ENCODE measurements around the gene ESR1. TPM values are rescaled to one million over a fixed set of nuclear protein-coding genes. Genes with fewer than 3 reads are reported as not detected.

ESR1 gene
- total RNA-seq, 1 experiment from 2014 or later, result 4.1 TPM

DNA sequence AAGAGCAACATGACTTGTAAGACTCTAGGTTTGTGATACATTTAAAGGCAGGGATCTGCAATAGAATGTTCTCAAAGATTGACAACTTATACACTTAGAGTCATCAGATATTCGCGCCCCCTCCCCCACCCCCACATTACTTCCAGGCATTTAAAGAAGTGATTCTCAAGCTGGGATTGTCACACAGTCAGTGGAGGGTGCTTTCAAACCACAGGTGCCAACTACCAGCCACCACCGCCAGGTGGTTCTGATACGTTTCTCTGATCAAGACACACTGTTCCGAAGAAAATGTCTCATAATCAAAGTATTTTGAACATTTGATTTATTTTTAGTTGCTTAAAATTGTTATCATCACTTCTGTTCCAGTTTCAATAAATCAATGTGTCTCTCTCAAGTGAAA is 357.5 kb downstream of the ESR1 start:
- Histone ChIP-seq H3K4me1 (ENCODE audit: low read length) (peaks cover 35% of the 10 kb centered on the region), H4K20me1 (ENCODE audit: insufficient read depth, low read depth, low read length) (no peaks in the 10 kb centered on the region), H3K9ac (ENCODE audit: low read length) (no peak overlapping the region), H3K4me3 (ENCODE audit: low read length) (no peak overlapping the region), H3K4me2 (ENCODE audit: low read depth, low read length, poor library complexity, severe bottlenecking) (no peak overlapping the region), H3K36me3 (ENCODE audit: insufficient read depth, low read length) (peaks cover 19% of the 10 kb centered on the region), H3K9me2 (replicated peaks; ENCODE audit: insufficient read depth, low read length) (no peaks in the 10 kb centered on the region), H3K79me2 (ENCODE audit: low read length) (peaks cover 10% of the 10 kb centered on the region; the same call in 1 of the 2 replicates), H2AFZ (ENCODE audit: low read length) (no peak overlapping the region), H3K27me3 (ENCODE audit: low read length) (no peaks in the 10 kb centered on the region), H3K27ac (ENCODE audit: low read length) (no peak overlapping the region), H3K9me3 (ENCODE audit: low read length) (no peaks in the 10 kb centered on the region)
- DNase-seq, result peak; percentile 56

- H3K4me3 ChIP-seq (ENCODE audit: low read length), result peak overlapping the region; percentile 25
- peak; percentile 65 for DNase-seq
- peaks cover 23% of the 10 kb centered on the region for H3K36me3 ChIP-seq (ENCODE audit: insufficient read depth, low read length)
- H3K27ac ChIP-seq (ENCODE audit: low read length), result peak overlapping the region; percentile 79
- H3K9me3 ChIP-seq (ENCODE audit: low read length), result no peaks in the 10 kb centered on the region
- H3K27me3 ChIP-seq (ENCODE audit: low read length), result no peaks in the 10 kb centered on the region
- H2AFZ ChIP-seq (ENCODE audit: low read length), result peak overlapping the region; percentile 13; the same call in 1 of the 2 replicates
- peak overlapping the region; percentile 62 for H3K4me2 ChIP-seq (ENCODE audit: low read depth, low read length, poor library complexity, severe bottlenecking)
- H3K9ac ChIP-seq (ENCODE audit: low read length), result peak overlapping the region; percentile 36; the same call in 1 of the 2 replicates
- no peaks in the 10 kb centered on the region for H4K20me1 ChIP-seq (ENCODE audit: insufficient read depth, low read depth, low read length)
- H3K9me2 ChIP-seq (replicated peaks; ENCODE audit: insufficient read depth, low read length), result no peaks in the 10 kb centered on the region
- H3K4me1 ChIP-seq (ENCODE audit: low read length), result peaks cover 47% of the 10 kb centered on the region
- H3K79me2 ChIP-seq (ENCODE audit: low read length), result peaks cover 17% of the 10 kb centered on the region
Measured at GRCh38 chr6:152166497-152166896, 359.0 kb downstream of the ESR1 start.

DNA sequence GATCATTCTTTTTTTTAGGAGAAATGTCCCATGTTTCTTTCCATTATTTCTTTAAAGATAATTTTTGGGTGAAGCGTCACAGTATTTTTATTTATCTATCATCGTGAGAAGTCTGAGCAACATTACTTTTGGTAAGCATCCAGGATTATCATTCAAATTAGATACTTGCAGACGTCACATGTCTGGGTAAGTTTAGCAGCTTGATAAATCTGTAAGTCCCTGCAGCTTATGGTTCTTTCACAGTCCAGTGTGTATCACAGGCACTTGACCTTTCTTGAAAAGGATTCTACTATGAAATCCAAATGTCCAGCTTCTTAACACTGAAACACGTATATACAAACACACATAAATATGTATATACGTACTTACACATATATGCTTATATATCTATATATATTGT is 359.4 kb downstream of the ESR1 start:
- no peaks in the 10 kb centered on the region for H4K20me1 ChIP-seq (ENCODE audit: insufficient read depth, low read depth, low read length)
- no peaks in the 10 kb centered on the region for H3K9me2 ChIP-seq (replicated peaks; ENCODE audit: insufficient read depth, low read length)
- H3K4me1 ChIP-seq (ENCODE audit: low read length), result peaks cover 47% of the 10 kb centered on the region
- peak overlapping the region; percentile 79 for H3K27ac ChIP-seq (ENCODE audit: low read length)
- no peaks in the 10 kb centered on the region for H3K9me3 ChIP-seq (ENCODE audit: low read length)
- peak; percentile 74 for DNase-seq
- peak overlapping the region; percentile 36; the same call in 1 of the 2 replicates for H3K9ac ChIP-seq (ENCODE audit: low read length)
- no peaks in the 10 kb centered on the region for H3K27me3 ChIP-seq (ENCODE audit: low read length)
- H3K4me2 ChIP-seq (ENCODE audit: low read depth, low read length, poor library complexity, severe bottlenecking), result peak overlapping the region; percentile 62
- H3K4me3 ChIP-seq (ENCODE audit: low read length), result peak overlapping the region; percentile 25
- H3K36me3 ChIP-seq (ENCODE audit: insufficient read depth, low read length), result peaks cover 23% of the 10 kb centered on the region
- H3K79me2 ChIP-seq (ENCODE audit: low read length), result peaks cover 17% of the 10 kb centered on the region
- peak overlapping the region; percentile 13; the same call in 1 of the 2 replicates for H2AFZ ChIP-seq (ENCODE audit: low read length)

- H3K4me2 ChIP-seq (ENCODE audit: low read depth, low read length, poor library complexity, severe bottlenecking), result peak overlapping the region; percentile 62
- H3K79me2 ChIP-seq (ENCODE audit: low read length), result peaks cover 17% of the 10 kb centered on the region
- no peaks in the 10 kb centered on the region for H3K9me2 ChIP-seq (replicated peaks; ENCODE audit: insufficient read depth, low read length)
- peak overlapping the region; percentile 79 for H3K27ac ChIP-seq (ENCODE audit: low read length)
- no peaks in the 10 kb centered on the region for H4K20me1 ChIP-seq (ENCODE audit: insufficient read depth, low read depth, low read length)
- H3K9me3 ChIP-seq (ENCODE audit: low read length), result no peaks in the 10 kb centered on the region
- peaks cover 47% of the 10 kb centered on the region for H3K4me1 ChIP-seq (ENCODE audit: low read length)
- H3K9ac ChIP-seq (ENCODE audit: low read length), result peak overlapping the region; percentile 40
- H3K4me3 ChIP-seq (ENCODE audit: low read length), result peak overlapping the region; percentile 24
- peaks cover 20% of the 10 kb centered on the region for H3K36me3 ChIP-seq (ENCODE audit: insufficient read depth, low read length)
- H3K27me3 ChIP-seq (ENCODE audit: low read length), result no peaks in the 10 kb centered on the region
- peak overlapping the region; percentile 67; the same call in 1 of the 2 replicates for H2AFZ ChIP-seq (ENCODE audit: low read length)
- DNase-seq, result peak; percentile 50
Measured at GRCh38 chr6:152167641-152168603, 360.4 kb downstream of the ESR1 start.

- Histone ChIP-seq H3K9me2 (replicated peaks; ENCODE audit: insufficient read depth, low read length) (no peaks in the 10 kb centered on the region), H3K36me3 (ENCODE audit: insufficient read depth, low read length) (peaks cover 23% of the 10 kb centered on the region), H4K20me1 (ENCODE audit: insufficient read depth, low read depth, low read length) (no peaks in the 10 kb centered on the region), H3K9ac (ENCODE audit: low read length) (no peak overlapping the region), H3K9me3 (ENCODE audit: low read length) (no peaks in the 10 kb centered on the region), H2AFZ (ENCODE audit: low read length) (no peak overlapping the region), H3K79me2 (ENCODE audit: low read length) (peaks cover 17% of the 10 kb centered on the region), H3K4me1 (ENCODE audit: low read length) (peaks cover 47% of the 10 kb centered on the region), H3K4me2 (ENCODE audit: low read depth, low read length, poor library complexity, severe bottlenecking) (no peak overlapping the region), H3K27me3 (ENCODE audit: low read length) (no peaks in the 10 kb centered on the region), H3K27ac (ENCODE audit: low read length) (0 out of 2 replicates have a peak overlapping the region, but pooled peaks have one; percentile 34), H3K4me3 (ENCODE audit: low read length) (no peak overlapping the region)
- no peak for DNase-seq
Measured at GRCh38 chr6:152170313-152170701, 362.8 kb downstream of the ESR1 start.

DNA sequence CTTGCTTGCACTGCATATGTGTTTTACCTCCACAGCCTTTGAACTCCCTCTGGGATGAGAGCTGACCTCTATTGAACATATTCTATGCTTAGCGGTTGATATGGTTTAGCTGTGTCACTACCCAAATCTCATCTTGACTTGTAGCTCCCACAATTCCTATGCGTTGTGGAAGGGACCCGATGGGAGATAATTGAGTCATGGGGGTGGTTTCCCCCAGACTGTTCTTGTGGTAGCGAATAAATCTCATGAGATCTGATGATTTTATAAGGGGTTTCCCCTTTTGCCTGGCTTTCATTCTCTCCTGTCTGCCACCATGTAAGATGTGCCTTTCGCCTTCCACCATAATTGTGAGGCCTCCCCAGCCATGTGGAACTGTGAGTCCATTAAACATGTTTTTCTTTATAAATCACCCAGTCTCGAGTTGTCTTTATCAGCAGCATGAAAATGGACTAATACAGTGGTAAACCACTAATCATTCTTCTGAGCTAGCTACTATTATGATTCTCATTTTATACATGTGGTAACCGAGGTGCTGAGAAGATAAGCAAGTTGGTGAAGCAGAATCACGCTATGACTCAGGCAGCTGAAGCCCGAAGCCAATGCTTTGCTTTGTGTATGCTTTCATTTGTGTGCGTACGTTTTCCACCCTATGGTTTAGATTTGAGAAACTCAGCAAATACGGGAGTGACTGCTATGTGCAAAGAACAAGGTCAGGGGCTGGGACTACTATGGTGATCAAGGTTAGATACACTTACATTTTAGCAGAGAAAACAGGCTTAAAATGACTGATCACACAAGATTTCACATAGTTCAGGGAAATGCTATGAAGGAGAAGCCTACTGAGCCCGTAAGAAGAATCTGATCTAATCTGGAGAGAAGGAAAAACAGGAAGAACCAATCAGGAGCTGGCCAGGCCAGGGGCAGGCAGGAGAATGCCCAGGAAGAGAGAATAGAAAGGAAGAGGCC is 363.5 kb downstream of the ESR1 start:
- Histone ChIP-seq H4K20me1 (ENCODE audit: insufficient read depth, low read depth, low read length) (no peaks in the 10 kb centered on the region), H3K4me1 (ENCODE audit: low read length) (peaks cover 42% of the 10 kb centered on the region), H3K36me3 (ENCODE audit: insufficient read depth, low read length) (peaks cover 26% of the 10 kb centered on the region), H3K27ac (ENCODE audit: low read length) (peak overlapping the region; percentile 34; the same call in 1 of the 2 replicates), H3K79me2 (ENCODE audit: low read length) (peaks cover 17% of the 10 kb centered on the region), H3K4me3 (ENCODE audit: low read length) (no peak overlapping the region), H3K9ac (ENCODE audit: low read length) (no peak overlapping the region), H2AFZ (ENCODE audit: low read length) (no peak overlapping the region), H3K9me2 (replicated peaks; ENCODE audit: insufficient read depth, low read length) (no peaks in the 10 kb centered on the region), H3K4me2 (ENCODE audit: low read depth, low read length, poor library complexity, severe bottlenecking) (no peak overlapping the region), H3K27me3 (ENCODE audit: low read length) (no peaks in the 10 kb centered on the region), H3K9me3 (ENCODE audit: low read length) (no peaks in the 10 kb centered on the region)
- no peak for DNase-seq

DNA sequence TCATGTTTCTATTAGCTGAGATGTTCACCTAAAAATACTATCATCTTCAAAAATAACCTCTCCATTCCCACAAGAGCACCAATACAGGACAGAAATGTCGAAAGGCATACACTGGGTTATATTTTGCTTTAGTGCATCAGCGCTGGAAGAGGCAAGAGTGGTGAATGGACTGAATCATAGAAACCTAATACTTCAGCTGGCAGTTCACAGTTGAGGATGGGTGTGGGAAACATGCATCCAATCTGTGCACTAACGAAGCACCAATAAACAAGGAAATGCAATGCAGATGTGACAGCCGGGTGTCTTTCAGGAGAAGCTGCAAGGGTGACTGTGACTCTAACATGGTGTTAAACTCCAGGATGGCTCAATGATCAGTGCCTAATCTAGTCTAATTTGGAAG is 365.8 kb downstream of the ESR1 start:
- DNase-seq, result no peak
- Histone ChIP-seq H3K27me3 (ENCODE audit: low read length) (no peaks in the 10 kb centered on the region), H3K4me2 (ENCODE audit: low read depth, low read length, poor library complexity, severe bottlenecking) (no peak overlapping the region), H3K9ac (ENCODE audit: low read length) (no peak overlapping the region), H3K36me3 (ENCODE audit: insufficient read depth, low read length) (peaks cover 32% of the 10 kb centered on the region), H3K9me2 (replicated peaks; ENCODE audit: insufficient read depth, low read length) (no peaks in the 10 kb centered on the region), H3K9me3 (ENCODE audit: low read length) (no peaks in the 10 kb centered on the region), H2AFZ (ENCODE audit: low read length) (no peak overlapping the region), H3K4me1 (ENCODE audit: low read length) (peaks cover 18% of the 10 kb centered on the region), H4K20me1 (ENCODE audit: insufficient read depth, low read depth, low read length) (no peaks in the 10 kb centered on the region), H3K4me3 (ENCODE audit: low read length) (no peak overlapping the region), H3K79me2 (ENCODE audit: low read length) (peaks cover 10% of the 10 kb centered on the region), H3K27ac (ENCODE audit: low read length) (no peak overlapping the region)

Data from Karpas-422 (cell line).